Astrocyte (in vitro differentiated cells and primary cell): ENCODE data around the gene ZNF385D.

Experiments used
- EZH2 ChIP-seq: IDR thresholded peaks from 2 replicates; pipeline ENCODE4 v1.6.1; 2012; ENCODE audit warnings: mild to moderate bottlenecking, low read length, inconsistent platforms; ENCODE audit not compliant: insufficient read depth
- TF ChIP-seq, protein P1 (sequence below): IDR thresholded peaks from 2 replicates; pipeline ENCODE4 v1.5.1; 2011; ENCODE audit warnings: low read depth, mild to moderate bottlenecking, inconsistent platforms, low read length, moderate library complexity; ENCODE audit not compliant: insufficient read depth

DNA sequence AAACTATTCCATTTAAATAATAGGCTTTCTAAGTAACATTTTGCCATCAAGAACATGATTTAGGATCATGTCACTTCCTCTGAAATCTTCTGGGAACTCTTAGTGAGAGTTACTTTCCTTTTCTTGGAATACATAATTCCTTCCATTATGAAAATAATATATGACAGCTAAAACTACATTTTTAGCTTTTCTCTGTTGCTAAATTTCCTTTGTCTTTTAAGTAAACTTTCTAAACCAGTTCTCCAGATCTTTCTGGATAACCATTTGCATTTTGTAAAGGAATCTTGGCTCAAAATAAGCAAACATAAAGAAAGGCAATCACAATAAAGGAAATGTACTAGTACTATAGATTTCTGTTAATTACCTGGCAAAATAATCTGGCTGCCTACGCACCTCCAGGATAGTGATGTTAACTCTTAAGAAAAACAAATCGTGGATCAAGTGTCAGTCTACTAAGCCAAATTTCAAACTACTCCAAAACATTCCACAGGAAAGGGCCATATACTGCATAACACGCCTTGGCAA lies 165.7 kb downstream of the ZNF385D start:
- no peak for TF ChIP-seq EZH2
- TF ChIP-seq, protein P1, sequence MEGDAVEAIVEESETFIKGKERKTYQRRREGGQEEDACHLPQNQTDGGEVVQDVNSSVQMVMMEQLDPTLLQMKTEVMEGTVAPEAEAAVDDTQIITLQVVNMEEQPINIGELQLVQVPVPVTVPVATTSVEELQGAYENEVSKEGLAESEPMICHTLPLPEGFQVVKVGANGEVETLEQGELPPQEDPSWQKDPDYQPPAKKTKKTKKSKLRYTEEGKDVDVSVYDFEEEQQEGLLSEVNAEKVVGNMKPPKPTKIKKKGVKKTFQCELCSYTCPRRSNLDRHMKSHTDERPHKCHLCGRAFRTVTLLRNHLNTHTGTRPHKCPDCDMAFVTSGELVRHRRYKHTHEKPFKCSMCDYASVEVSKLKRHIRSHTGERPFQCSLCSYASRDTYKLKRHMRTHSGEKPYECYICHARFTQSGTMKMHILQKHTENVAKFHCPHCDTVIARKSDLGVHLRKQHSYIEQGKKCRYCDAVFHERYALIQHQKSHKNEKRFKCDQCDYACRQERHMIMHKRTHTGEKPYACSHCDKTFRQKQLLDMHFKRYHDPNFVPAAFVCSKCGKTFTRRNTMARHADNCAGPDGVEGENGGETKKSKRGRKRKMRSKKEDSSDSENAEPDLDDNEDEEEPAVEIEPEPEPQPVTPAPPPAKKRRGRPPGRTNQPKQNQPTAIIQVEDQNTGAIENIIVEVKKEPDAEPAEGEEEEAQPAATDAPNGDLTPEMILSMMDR = no peak
